Sigmoid colon (tissue), 7 donors: ENCODE data around the gene DOCK1. TPM values are rescaled to one million over a fixed set of nuclear protein-coding genes. Genes with fewer than 3 reads are reported as not detected.

Experiments
- DNase-seq: peaks from one replicate; pipeline ENCODE4 v3.0.0-alpha.2; 2019
- H3K27ac ChIP-seq, 4 donors: fragments of 200-600 bp; sonication (generic); one replicate each; pipeline ENCODE4 v1.5.1; 2016 to 2019; ENCODE audit warnings: mild to moderate bottlenecking in 1 of 4
- H3K27me3 ChIP-seq, 3 donors: fragments of 200-600 bp; sonication (generic); one replicate each; pipeline ENCODE4 v1.5.1; 2019; ENCODE audit warnings: mild to moderate bottlenecking in 1 of 3
- H3K36me3 ChIP-seq, 4 donors: fragments of 200-600 bp; sonication (generic); one replicate each; pipeline ENCODE4 v1.5.1; 2016 to 2019
- H3K4me1 ChIP-seq, 4 donors: fragments of 200-600 bp; sonication (generic); one replicate each; pipeline ENCODE4 v1.5.1; 2017 to 2019
- H3K4me3 ChIP-seq, 4 donors: fragments of 200-600 bp; sonication (generic); one replicate each; pipeline ENCODE4 v1.5.1; 2017 to 2019; ENCODE audit warnings: mild to moderate bottlenecking in 2 of 4, moderate library complexity in 1 of 4
- H3K9me3 ChIP-seq, 4 donors: fragments of 200-600 bp in 3 of 4; sonication (generic) in 3 of 4; one replicate each; pipeline versions ENCODE4 v1.5.1 to v1.6.1; 2013 to 2019
- CTCF ChIP-seq, 4 experiments: fragments of 450-650 bp in 3 of 4; fragments of 200-600 bp in 1 of 4; IDR thresholded peaks; one replicate each; pipeline ENCODE4 v1.5.1; 2016 to 2019; ENCODE audit warnings: antibody characterized with exemption in 4 of 4, mild to moderate bottlenecking in 3 of 4, moderate library complexity in 2 of 4
- EP300 ChIP-seq, 4 donors: sonication (generic); formaldehyde crosslinking; IDR thresholded peaks; one replicate each; pipeline ENCODE4 v1.6.1; 2017; ENCODE audit warnings: antibody characterized with exemption in 4 of 4
- POLR2A ChIP-seq, 2 donors: fragments of 450-650 bp; IDR thresholded peaks; one replicate each; pipeline ENCODE4 v1.6.1; 2016; ENCODE audit warnings: antibody characterized with exemption in 2 of 2, mild to moderate bottlenecking in 2 of 2, moderate library complexity in 2 of 2
- POLR2AphosphoS5 ChIP-seq, 4 donors: sonication (generic); formaldehyde crosslinking; IDR thresholded peaks; one replicate each; pipeline ENCODE4 v1.6.1; 2017; ENCODE audit warnings: antibody characterized with exemption in 4 of 4
- WGBS, 2 donors: extraction: QIAGEN DNeasy Blood & Tissue Kit; methylation state at CpG; one replicate each; pipeline ENCODE4 v1.1.7; 2013; 5-methylcytosine and 5-hydroxymethylcytosine counted together
- intact Hi-C: fragments of 100-400 bp; cut with DNase I; formaldehyde crosslinking; loops from one replicate; pipeline ENCODE4 v1.15.1; 2023
- polyA plus RNA-seq, 3 donors: library from polyadenylated mRNA; stranded (reverse); fragments of 200-250 nt; gene quantifications; one replicate each; pipeline ENCODE4 v1.2.3, GENCODE V29; 2013
- total RNA-seq, 4 donors: library from RNA; depleted of rRNA; stranded (reverse); fragments of >200 nt; gene quantifications; one replicate each; pipeline ENCODE4 v1.1.0, GENCODE V29; 2016
- donor health status: healthy with polysubstance abuse.
- donor health status: Bipolar disorder and iron deficiency.
- donor health status: healthy.

Gene DOCK1
- total and polyA plus RNA-seq, 7 donors: 15.0 to 53.7 (median 40.2) TPM

GRCh38 chr10:127215866-127216265 lies 310.6 kb downstream of the DOCK1 start:
- no peaks in the 10 kb centered on the region for H3K27me3 ChIP-seq
- no peak for DNase-seq
- 78 to 88% methylated on average over 4 of the region's 4 CpGs for WGBS, 2 donors
- H3K36me3 ChIP-seq: no peaks in the 10 kb centered on the region
- intact Hi-C loops: no loop called here
- no peak overlapping the region for H3K27ac ChIP-seq
- TF ChIP-seq POLR2A (IDR thresholded peaks at IDR 0.05) (no peak), POLR2AphosphoS5 (IDR thresholded peaks at IDR 0.05) (no peak), EP300 (IDR thresholded peaks at IDR 0.05) (no peak), CTCF (IDR thresholded peaks at IDR 0.05) (no peak)
- H3K9me3 ChIP-seq: no peaks in the 10 kb centered on the region
- H3K4me1 ChIP-seq: no peaks in the 10 kb centered on the region
- no peak overlapping the region for H3K4me3 ChIP-seq

GRCh38 chr10:127216274-127216673 lies 311.0 kb downstream of the DOCK1 start:
- Histone ChIP-seq H3K9me3 (no peaks in the 10 kb centered on the region), H3K27me3 (no peaks in the 10 kb centered on the region), H3K4me3 (no peak overlapping the region), H3K4me1 (no peaks in the 10 kb centered on the region), H3K36me3 (no peaks in the 10 kb centered on the region), H3K27ac (no peak overlapping the region)
- TF ChIP-seq POLR2A (IDR thresholded peaks at IDR 0.05): no peak
- no peak for TF ChIP-seq EP300 (IDR thresholded peaks at IDR 0.05)
- no peak for TF ChIP-seq POLR2AphosphoS5 (IDR thresholded peaks at IDR 0.05)
- no peak for TF ChIP-seq CTCF (IDR thresholded peaks at IDR 0.05)
- DNase-seq: no peak
- 93 to 94% methylated on average over 5 of the region's 5 CpGs for WGBS, 2 donors
- intact Hi-C loops: no loop called here

- DNase-seq: no peak
- intact Hi-C loops: no loop called here
- no peaks in the 10 kb centered on the region for H3K27me3 ChIP-seq
These were observed 311.6 kb downstream of the DOCK1 start for GRCh38 chr10:127216786-127217185.

GRCh38 chr10:127218658-127219057 lies 313.4 kb downstream of the DOCK1 start:
- no peaks in the 10 kb centered on the region for H3K9me3 ChIP-seq
- WGBS, 2 donors: 93% methylated on average over 3 of the region's 3 CpGs
- DNase-seq: no peak
- no peak overlapping the region for H3K4me3 ChIP-seq
- H3K36me3 ChIP-seq: no peaks in the 10 kb centered on the region
- no peak for TF ChIP-seq POLR2AphosphoS5 (IDR thresholded peaks at IDR 0.05)
- TF ChIP-seq POLR2A (IDR thresholded peaks at IDR 0.05): no peak
- no peak for TF ChIP-seq EP300 (IDR thresholded peaks at IDR 0.05)
- no peak overlapping the region for H3K27ac ChIP-seq
- intact Hi-C loops: no loop called here
- H3K4me1 ChIP-seq: no peaks in the 10 kb centered on the region
- no peaks in the 10 kb centered on the region for H3K27me3 ChIP-seq

More at GRCh38 chr10:127216786-127217185, 311.6 kb downstream of the DOCK1 start:
- H3K27ac ChIP-seq: no peak overlapping the region
- no peaks in the 10 kb centered on the region for H3K36me3 ChIP-seq
- WGBS, 2 donors: 72 to 85% methylated on average over 3 of the region's 3 CpGs
- H3K4me3 ChIP-seq: no peak overlapping the region
- no peaks in the 10 kb centered on the region for H3K9me3 ChIP-seq
- H3K4me1 ChIP-seq: no peaks in the 10 kb centered on the region
- no peak for TF ChIP-seq POLR2A (IDR thresholded peaks at IDR 0.05)
- TF ChIP-seq CTCF (IDR thresholded peaks at IDR 0.05): no peak
- no peak for TF ChIP-seq POLR2AphosphoS5 (IDR thresholded peaks at IDR 0.05)
- no peak for TF ChIP-seq EP300 (IDR thresholded peaks at IDR 0.05)

GRCh38 chr10:127221281-127221680 lies 316.1 kb downstream of the DOCK1 start:
- H3K4me3 ChIP-seq: no peak overlapping the region
- H3K4me1 ChIP-seq: no peaks in the 10 kb centered on the region
- no peaks in the 10 kb centered on the region for H3K9me3 ChIP-seq
- no peak overlapping the region for H3K27ac ChIP-seq
- intact Hi-C loops: no loop called here
- TF ChIP-seq EP300 (IDR thresholded peaks at IDR 0.05) (no peak), POLR2A (IDR thresholded peaks at IDR 0.05) (no peak)
- H3K27me3 ChIP-seq: no peaks in the 10 kb centered on the region
- WGBS, 2 donors: 76 to 81% methylated on average over 3 of the region's 3 CpGs
- DNase-seq: no peak
- H3K36me3 ChIP-seq: no peaks in the 10 kb centered on the region

GRCh38 chr10:127227027-127227426 lies 321.8 kb downstream of the DOCK1 start:
- WGBS, 2 donors: 94 to 95% methylated on average over 10 of the region's 10 CpGs
- no peak overlapping the region for H3K27ac ChIP-seq
- TF ChIP-seq EP300 (IDR thresholded peaks at IDR 0.05) (no peak), CTCF (IDR thresholded peaks at IDR 0.05) (no peak), POLR2AphosphoS5 (IDR thresholded peaks at IDR 0.05) (no peak), POLR2A (IDR thresholded peaks at IDR 0.05) (no peak)
- no peaks in the 10 kb centered on the region for H3K27me3 ChIP-seq
- H3K36me3 ChIP-seq: no peaks in the 10 kb centered on the region
- no peak for DNase-seq
- H3K4me3 ChIP-seq: no peak overlapping the region
- H3K9me3 ChIP-seq: no peaks in the 10 kb centered on the region
- intact Hi-C loops: no loop called here
- no peaks in the 10 kb centered on the region for H3K4me1 ChIP-seq
